Measurements from ENCODE around the gene NUFIP1. TPM values are rescaled to one million over a fixed set of nuclear protein-coding genes. Genes with fewer than 3 reads are reported as not detected.

The NUFIP1 gene
- polyA plus RNA-seq, 3 donors = 0.83 to 1.1 (median 0.95) TPM

- peaks cover 20 to 21% of the 10 kb centered on the region in 2 donors for H3K36me3 Mint-ChIP-seq
- no peak overlapping the region for H3K4me2 ChIP-seq (replicated peaks; ENCODE audit: extremely low read depth, low read length, poor library complexity, severe bottlenecking)
- TF ChIP-seq CTCF (IDR thresholded peaks at IDR 0.05) = peak; percentile 76
- no peaks in the 10 kb centered on the region for H3K9me3 Mint-ChIP-seq
- H3K4me1 ChIP-seq (ENCODE audit: control insufficient read depth in 1 of 2, insufficient read depth in 2 of 2, low read length in 2 of 2) = peaks cover 8 to 15% of the 10 kb centered on the region in 2 donors
- H3K27me3 ChIP-seq (ENCODE audit: control insufficient read depth in 2 of 2, insufficient read depth in 2 of 2, low read length in 2 of 2) = no peaks in the 10 kb centered on the region
- no peak overlapping the region for H3K27ac ChIP-seq (ENCODE audit: low read depth in 1 of 2, low read length in 2 of 2)
- H3K4me3 ChIP-seq (replicated peaks in 1 of 3; ENCODE audit: low read depth in 2 of 3, low read length in 3 of 3) = no peak overlapping the region
- intact Hi-C loops (cut with micrococcal nuclease) = loop anchor here in 1 of 2 donors (5.0 kb wide), 1 partner anchor 491 kb away; no protein-coding TSS in a partner anchor
- H3K9ac ChIP-seq (ENCODE audit: insufficient read depth, low read length, poor library complexity, severe bottlenecking) = no peak overlapping the region
- no peaks in the 10 kb centered on the region for H4K20me1 ChIP-seq (ENCODE audit: insufficient read depth, low read length)
- H2AFZ ChIP-seq (ENCODE audit: insufficient read depth, low read depth, low read length, poor library complexity, severe bottlenecking) = no peak overlapping the region
- no peak overlapping the region for H3K4me3 Mint-ChIP-seq
- no CpG with 5 or more reads among the region's 3 CpGs for WGBS (ENCODE audit: insufficient coverage)
- no peaks in the 10 kb centered on the region for H3K79me2 ChIP-seq (ENCODE audit: insufficient read depth, low read length)
- no peak overlapping the region for H3K27ac Mint-ChIP-seq
- H3K9me3 ChIP-seq (replicated peaks in 1 of 2; ENCODE audit: control insufficient read depth in 1 of 2, insufficient read depth in 1 of 2, low read length in 2 of 2) = no peaks in the 10 kb centered on the region
- DNase-seq = peak; percentile 2 to 20 (median 12)
- peaks cover 2% of the 10 kb centered on the region for H3K4me1 Mint-ChIP-seq
- peaks cover 13 to 32% of the 10 kb centered on the region in 2 donors for H3K36me3 ChIP-seq (replicated peaks in 1 of 2; ENCODE audit: control insufficient read depth in 1 of 2, insufficient read depth in 2 of 2, low read length in 2 of 2)
- no peaks in the 10 kb centered on the region for H3K27me3 Mint-ChIP-seq (ENCODE audit: low read depth in 3 of 3)
Observed at GRCh38 chr13:44972956-44973581, 16.2 kb downstream of the NUFIP1 start.

GRCh38 chr13:44971656-44972595, 17.3 kb downstream of the NUFIP1 start:
- no peaks in the 10 kb centered on the region for H3K9me3 ChIP-seq (replicated peaks in 1 of 2; ENCODE audit: control insufficient read depth in 1 of 2, insufficient read depth in 1 of 2, low read length in 2 of 2)
- Mint-ChIP-seq H3K36me3 (peaks cover 14 to 22% of the 10 kb centered on the region in 2 donors), H3K4me3 (no peak overlapping the region), H3K27ac (no peak overlapping the region), H3K9me3 (no peaks in the 10 kb centered on the region), H3K4me1 (peaks cover 2% of the 10 kb centered on the region), H3K27me3 (ENCODE audit: low read depth in 3 of 3) (no peaks in the 10 kb centered on the region)
- H3K79me2 ChIP-seq (ENCODE audit: insufficient read depth, low read length) = no peaks in the 10 kb centered on the region
- no peak overlapping the region for H3K27ac ChIP-seq (ENCODE audit: low read depth in 1 of 2, low read length in 2 of 2)
- TF ChIP-seq CTCF (IDR thresholded peaks at IDR 0.05) = no peak
- no peak overlapping the region for H2AFZ ChIP-seq (ENCODE audit: insufficient read depth, low read depth, low read length, poor library complexity, severe bottlenecking)
- H3K4me2 ChIP-seq (replicated peaks; ENCODE audit: extremely low read depth, low read length, poor library complexity, severe bottlenecking) = no peak overlapping the region
- peaks cover 8 to 15% of the 10 kb centered on the region in 2 donors for H3K4me1 ChIP-seq (ENCODE audit: control insufficient read depth in 1 of 2, insufficient read depth in 2 of 2, low read length in 2 of 2)
- no peak overlapping the region for H3K9ac ChIP-seq (ENCODE audit: insufficient read depth, low read length, poor library complexity, severe bottlenecking)
- peaks cover 7 to 22% of the 10 kb centered on the region in 2 donors for H3K36me3 ChIP-seq (replicated peaks in 1 of 2; ENCODE audit: control insufficient read depth in 1 of 2, insufficient read depth in 2 of 2, low read length in 2 of 2)
- H3K27me3 ChIP-seq (ENCODE audit: control insufficient read depth in 2 of 2, insufficient read depth in 2 of 2, low read length in 2 of 2) = no peaks in the 10 kb centered on the region
- no peak overlapping the region for H3K4me3 ChIP-seq (replicated peaks in 1 of 3; ENCODE audit: low read depth in 2 of 3, low read length in 3 of 3)
- WGBS (ENCODE audit: insufficient coverage) = 94% methylated on average over 3 of the region's 7 CpGs
- no peak for DNase-seq
- H4K20me1 ChIP-seq (ENCODE audit: insufficient read depth, low read length) = no peaks in the 10 kb centered on the region
- intact Hi-C loops (cut with micrococcal nuclease) = loop anchor here in 1 of 2 donors (5.0 kb wide), 1 partner anchor 490 kb away; no protein-coding TSS in a partner anchor
